Adrenal gland (tissue), 5 donors: Measurements from ENCODE around the gene ATG101.
"Not testable (repeated sequence)": the region's sequence is repeated elsewhere in the genome, so short reads cannot be mapped to it uniquely, and the experiment has no call there.

Experiments
- POLR2A ChIP-seq, 2 donors: fragments of 450-650 bp; IDR thresholded peaks; one replicate each; pipeline ENCODE4 v1.6.1; 2017; ENCODE audit warnings: antibody characterized with exemption in 2 of 2, mild to moderate bottlenecking in 2 of 2, moderate library complexity in 1 of 2
- TF ChIP-seq, protein P1 (sequence below), 6 experiments: fragments of 450-650 bp in 4 of 6; fragments of 200-600 bp in 2 of 6; sonication (generic) in 1 of 6; IDR thresholded peaks; 1 replicate in 5 of 6; 2 replicates in 1 of 6; pipeline versions ENCODE4 v1.5.1 to v1.8.0; 2016 to 2021; ENCODE audit warnings: antibody characterized with exemption in 6 of 6, mild to moderate bottlenecking in 2 of 6, moderate library complexity in 1 of 6
- donor health status: DM: no; HTN: no; CAD: no.

DNA sequence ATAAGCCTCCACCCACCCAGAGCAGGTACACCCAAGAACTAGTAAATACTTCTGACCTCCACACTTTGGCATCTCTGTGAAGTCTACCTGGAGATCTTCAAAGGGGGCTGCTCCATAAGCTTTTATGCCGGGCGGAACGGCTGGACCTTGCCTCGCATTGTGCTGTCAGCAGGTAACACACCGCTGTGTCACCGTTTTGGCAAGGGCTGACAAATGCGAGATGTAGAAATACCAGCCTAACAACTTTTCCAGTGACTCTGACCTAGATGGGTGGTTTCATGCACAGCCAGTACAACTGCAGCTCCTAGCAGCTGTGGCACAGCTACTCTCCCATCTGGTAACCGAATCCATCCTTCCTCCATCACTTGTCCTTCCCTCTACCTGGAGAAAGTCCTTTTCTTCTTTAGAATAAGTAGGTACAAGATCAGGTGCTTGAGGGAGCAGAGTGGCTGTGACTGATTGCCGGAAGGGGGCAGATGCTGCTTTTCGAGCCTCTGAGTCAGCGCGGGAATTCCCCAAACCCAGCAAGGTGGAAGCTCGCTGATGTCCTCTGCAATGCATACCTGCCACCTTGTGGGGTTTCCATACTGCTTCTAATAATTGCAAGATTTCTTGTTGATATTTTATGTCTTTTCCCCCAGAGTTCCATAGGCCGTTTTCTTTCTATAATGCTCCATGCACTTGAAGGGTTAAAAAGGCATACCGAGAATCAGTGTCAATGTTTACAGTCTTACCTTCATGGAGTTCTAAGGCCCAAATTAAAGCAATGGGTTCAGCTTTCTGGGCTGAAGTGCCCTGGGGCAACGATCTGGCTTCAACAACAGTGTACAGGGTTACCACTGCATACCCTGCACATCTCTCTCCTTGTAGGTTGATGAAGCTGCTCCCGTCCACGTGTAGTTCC lies 46.7 kb downstream of the ATG101 start:
- TF ChIP-seq, protein P1, sequence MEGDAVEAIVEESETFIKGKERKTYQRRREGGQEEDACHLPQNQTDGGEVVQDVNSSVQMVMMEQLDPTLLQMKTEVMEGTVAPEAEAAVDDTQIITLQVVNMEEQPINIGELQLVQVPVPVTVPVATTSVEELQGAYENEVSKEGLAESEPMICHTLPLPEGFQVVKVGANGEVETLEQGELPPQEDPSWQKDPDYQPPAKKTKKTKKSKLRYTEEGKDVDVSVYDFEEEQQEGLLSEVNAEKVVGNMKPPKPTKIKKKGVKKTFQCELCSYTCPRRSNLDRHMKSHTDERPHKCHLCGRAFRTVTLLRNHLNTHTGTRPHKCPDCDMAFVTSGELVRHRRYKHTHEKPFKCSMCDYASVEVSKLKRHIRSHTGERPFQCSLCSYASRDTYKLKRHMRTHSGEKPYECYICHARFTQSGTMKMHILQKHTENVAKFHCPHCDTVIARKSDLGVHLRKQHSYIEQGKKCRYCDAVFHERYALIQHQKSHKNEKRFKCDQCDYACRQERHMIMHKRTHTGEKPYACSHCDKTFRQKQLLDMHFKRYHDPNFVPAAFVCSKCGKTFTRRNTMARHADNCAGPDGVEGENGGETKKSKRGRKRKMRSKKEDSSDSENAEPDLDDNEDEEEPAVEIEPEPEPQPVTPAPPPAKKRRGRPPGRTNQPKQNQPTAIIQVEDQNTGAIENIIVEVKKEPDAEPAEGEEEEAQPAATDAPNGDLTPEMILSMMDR (IDR thresholded peaks at IDR 0.05) = not testable (repeated sequence)
- not testable (repeated sequence) for TF ChIP-seq POLR2A (IDR thresholded peaks at IDR 0.05)
